ENCODE results near the gene SLC13A3. TPM values are rescaled to one million over a fixed set of nuclear protein-coding genes. Genes with fewer than 3 reads are reported as not detected.

The SLC13A3 gene
- total and polyA plus RNA-seq, 12 donors, result 0.13 to 1.2 (median 0.58) TPM

GRCh38 chr20:46552460-46553420 is 98.5 kb downstream of the SLC13A3 start:
- 62 to 67% methylated on average over 4 of the region's 4 CpGs for WGBS, 2 donors
- intact Hi-C loops (cut with DNase I), result no loop called here

GRCh38 chr20:46551522-46552381 is 99.5 kb downstream of the SLC13A3 start:
- no peak for DNase-seq
- no peak for TF ChIP-seq CTCF (IDR thresholded peaks at IDR 0.05)
- no peak for ATAC-seq
- H3K27ac ChIP-seq, result no peak overlapping the region
- H3K4me3 ChIP-seq, result no peak overlapping the region
- 75 to 77% methylated on average over 12 of the region's 12 CpGs for WGBS, 2 donors
- H3K4me1 ChIP-seq, result peaks cover 0 to 20% (median 0%) of the 10 kb centered on the region in 9 donors
- intact Hi-C loops (cut with DNase I), result no loop called here
- H3K9me3 ChIP-seq, result no peaks in the 10 kb centered on the region
- H3K36me3 ChIP-seq, result no peaks in the 10 kb centered on the region
- H3K27me3 ChIP-seq, result peaks cover 0 to 11% (median 5%) of the 10 kb centered on the region in 7 donors

More at GRCh38 chr20:46552460-46553420, 98.5 kb downstream of the SLC13A3 start:
- Histone ChIP-seq H3K27me3 (peaks cover 0 to 9% (median under 1%) of the 10 kb centered on the region in 7 donors), H3K27ac (peak overlapping the region in 1 of 10 donors; percentile 39), H3K36me3 (no peaks in the 10 kb centered on the region), H3K9me3 (no peaks in the 10 kb centered on the region), H3K4me1 (peaks cover 0 to 20% (median 0%) of the 10 kb centered on the region in 9 donors), H3K4me3 (no peak overlapping the region)
- TF ChIP-seq CTCF (IDR thresholded peaks at IDR 0.05), result no peak
- DNase-seq (no peak), ATAC-seq (no peak)

- TF ChIP-seq CTCF (IDR thresholded peaks at IDR 0.05), result no peak
- no peak within 1 kb of the TSS for H3K27ac ChIP-seq
- H3K4me3 ChIP-seq, result no peak within 1 kb of the TSS
- ATAC-seq (no peak), DNase-seq (no peak)
- H3K36me3 ChIP-seq, result no peaks in the 10 kb centered on the region
- peaks cover 0 to 19% (median 8%) of the 10 kb centered on the region in 7 donors for H3K27me3 ChIP-seq
- no peaks in the 10 kb centered on the region for H3K9me3 ChIP-seq
- WGBS, 2 donors, result 72 to 76% methylated on average over 9 of the region's 9 CpGs
- intact Hi-C loops (cut with DNase I), result no loop called here
- H3K4me1 ChIP-seq, result peaks cover 0 to 25% (median 0%) of the 10 kb centered on the region in 9 donors
These were observed 100.8 kb downstream of the SLC13A3 start, which contains the start of gene OCSTAMP for GRCh38 chr20:46550461-46550860. TSS of gene OCSTAMP (minus strand) at chr20:46550654. CDS start at chr20:46550560, 94 bp downstream.

All from heart right ventricle (tissue), 16 donors.